A673 (cell line): ENCODE measurements around the gene XYLT1. TPM values are rescaled to one million over a fixed set of nuclear protein-coding genes. Genes with fewer than 3 reads are reported as not detected.

Experiments used
- BruUV-seq: library from RNA; stranded (reverse); fragments of 400-500 nt; replicated peaks from 2 replicates; lab custom pipeline; 2021; lab: Mats Ljungman, UMichigan
- CTCF ChIA-PET: fragments of 300-600 bp; sonication (Branson Sonifier 250); formaldehyde crosslinking; loops from one replicate; lab custom pipeline; 2022; ENCODE audit warnings: antibody characterized with exemption; lab: Charles Lee
- POLR2A ChIA-PET: fragments of 300-600 bp; sonication (Branson Sonifier 250); formaldehyde crosslinking; loops from one replicate; lab custom pipeline; 2022; ENCODE audit warnings: antibody characterized with exemption; ENCODE audit not compliant: low non-redundant PET; lab: Charles Lee
- DNase-seq: peaks from one replicate; pipeline ENCODE4 v3.0.0-alpha.2; 2015; ENCODE audit warnings: low spot score
- H3K27ac ChIP-seq: fragments of 200-600 bp; sonication (generic); 2 replicates; pipeline ENCODE4 v1.5.1; 2016; ENCODE audit warnings: mixed run types, low read depth, mild to moderate bottlenecking, mixed read lengths, antibody characterized with exemption, low read length; ENCODE audit not compliant: poor library complexity, severe bottlenecking
- H3K27me3 ChIP-seq: fragments of 200-600 bp; sonication (generic); replicated peaks from 2 replicates; pipeline ENCODE4 v1.6.1; 2017; ENCODE audit warnings: mixed run types, low read depth, mild to moderate bottlenecking, mixed read lengths, antibody characterized with exemption, low read length; ENCODE audit not compliant: insufficient read depth, poor library complexity
- H3K36me3 ChIP-seq: fragments of 200-600 bp; sonication (generic); 2 replicates; pipeline ENCODE4 v1.6.1; 2016; ENCODE audit warnings: mixed run types, mild to moderate bottlenecking, mixed read lengths, antibody characterized with exemption, low read length; ENCODE audit not compliant: insufficient read depth, poor library complexity, severe bottlenecking
- H3K4me1 ChIP-seq: fragments of 200-600 bp; sonication (generic); 2 replicates; pipeline ENCODE4 v1.6.1; 2017; ENCODE audit warnings: mixed run types, mild to moderate bottlenecking, mixed read lengths, antibody characterized with exemption, low read length; ENCODE audit not compliant: insufficient read depth, poor library complexity, severe bottlenecking
- H3K4me3 ChIP-seq: fragments of 200-600 bp; sonication (generic); 2 replicates; pipeline ENCODE4 v1.5.1; 2016; ENCODE audit warnings: low read depth, mixed run types, mild to moderate bottlenecking, mixed read lengths, low read length; ENCODE audit not compliant: poor library complexity, severe bottlenecking
- H3K9me3 ChIP-seq: fragments of 200-600 bp; sonication (generic); 2 replicates; pipeline ENCODE4 v1.6.1; 2016; ENCODE audit warnings: mixed run types, low read depth, mild to moderate bottlenecking, mixed read lengths, antibody characterized with exemption, low read length; ENCODE audit not compliant: poor library complexity, severe bottlenecking
- CTCF ChIP-seq: fragments of 300-800, 200-600 bp; sonication (generic); conservative IDR thresholded peaks from 2 replicates; pipeline ENCODE4 v1.5.1; 2017; ENCODE audit warnings: low read depth, mild to moderate bottlenecking, antibody characterized with exemption, low read length, moderate library complexity, mixed read lengths
- EZH2 ChIP-seq: fragments of 200-600 bp; sonication (generic); IDR thresholded peaks from 2 replicates; pipeline ENCODE4 v1.6.1; 2017; ENCODE audit warnings: borderline replicate concordance, low read depth, mild to moderate bottlenecking, mixed read lengths, antibody characterized with exemption, low read length; ENCODE audit not compliant: poor library complexity, severe bottlenecking
- intact Hi-C: fragments of 100-400 bp; cut with micrococcal nuclease; formaldehyde crosslinking; loops from one replicate; pipeline ENCODE4 v1.10.0; 2022; ENCODE audit not compliant: unreplicated experiment
- total RNA-seq: library from RNA; stranded (reverse); gene quantifications from 2 replicates; pipeline ENCODE4 v1.2.3, GENCODE V29; 2021

Gene XYLT1
- total RNA-seq, 1 experiment from 2014 or later = 0.64 TPM

GRCh38 chr16:17213025-17213424 lies 257.7 kb downstream of the XYLT1 start:
- Histone ChIP-seq H3K4me3 (no peak overlapping the region), H3K27ac (no peak overlapping the region), H3K36me3 (no peaks in the 10 kb centered on the region), H3K27me3 (no peaks in the 10 kb centered on the region), H3K9me3 (peaks cover 6% of the 10 kb centered on the region), H3K4me1 (no peaks in the 10 kb centered on the region)
- ChIA-PET POLR2A (no interaction called here), CTCF (no interaction called here)
- TF ChIP-seq CTCF (no peak), EZH2 (no peak)
- intact Hi-C loops = no loop called here
- BruUV-seq = no TSS peak
- no peak for DNase-seq

- H3K4me3 ChIP-seq = no peak overlapping the region
- H3K27me3 ChIP-seq = no peaks in the 10 kb centered on the region
- no peak for TF ChIP-seq CTCF
- TF ChIP-seq EZH2 = no peak
- no peaks in the 10 kb centered on the region for H3K36me3 ChIP-seq
- no peak overlapping the region for H3K27ac ChIP-seq
- intact Hi-C loops = no loop called here
- no peak for DNase-seq
- H3K4me1 ChIP-seq = no peaks in the 10 kb centered on the region
- BruUV-seq = no TSS peak
- CTCF ChIA-PET = no interaction called here
- POLR2A ChIA-PET = no interaction called here
- H3K9me3 ChIP-seq = peaks cover 6% of the 10 kb centered on the region
Observed at GRCh38 chr16:17212606-17213005, 258.2 kb downstream of the XYLT1 start.

DNA sequence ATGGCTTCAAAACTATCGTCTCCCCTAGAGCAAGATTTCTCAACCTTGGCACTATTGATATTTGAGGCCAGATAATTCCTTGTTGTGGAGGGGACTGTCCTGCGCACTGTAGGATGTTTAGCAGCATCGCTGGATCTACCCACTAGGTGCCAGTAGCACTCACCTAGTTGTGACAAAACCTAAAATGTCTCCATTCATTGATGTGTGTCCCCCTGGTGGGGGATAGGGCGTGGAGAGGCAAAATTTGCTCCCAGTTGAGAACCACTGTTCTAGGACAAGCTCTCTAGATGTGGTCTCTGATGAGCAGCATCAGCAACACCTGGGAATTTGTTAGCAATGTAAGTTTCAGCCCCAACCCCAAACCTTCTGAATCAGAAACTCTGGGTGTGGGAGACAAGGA lies 259.0 kb downstream of the XYLT1 start:
- H3K36me3 ChIP-seq = no peaks in the 10 kb centered on the region

More for the DNA sequence above, 259.0 kb downstream of the XYLT1 start:
- Histone ChIP-seq H3K4me1 (no peaks in the 10 kb centered on the region), H3K27me3 (no peaks in the 10 kb centered on the region), H3K9me3 (peaks cover 6% of the 10 kb centered on the region), H3K4me3 (no peak overlapping the region), H3K27ac (no peak overlapping the region)
- DNase-seq = no peak
- BruUV-seq = no TSS peak
- POLR2A ChIA-PET = no interaction called here
- CTCF ChIA-PET = no interaction called here
- TF ChIP-seq CTCF = no peak
- TF ChIP-seq EZH2 = no peak
- intact Hi-C loops = no loop called here
